GM15510 (cell line): ENCODE results near the gene SMNDC1.

Source experiments
- POLR2A ChIP-seq: IDR thresholded peaks from 3 replicates; pipeline ENCODE4 v1.6.1; 2011; ENCODE audit warnings: borderline replicate concordance; ENCODE audit not compliant: insufficient read length; ENCODE audit errors: extremely low read depth

Gene SMNDC1

GRCh38 chr10:110310741-110311140 is 6.0 kb upstream of the SMNDC1 start:
- TF ChIP-seq POLR2A, result no peak

- TF ChIP-seq POLR2A, result no peak
Measured at GRCh38 chr10:110307805-110308204, 3.1 kb upstream of the SMNDC1 start.

- TF ChIP-seq POLR2A, result no peak
Measured at GRCh38 chr10:110306452-110306768, 1.7 kb upstream of the SMNDC1 start.

- TF ChIP-seq POLR2A, result no peak
Measured at GRCh38 chr10:110305767-110306451, 1.2 kb upstream of the SMNDC1 start.

GRCh38 chr10:110304394-110304779 is 333 bp downstream of the SMNDC1 start:
- no peak for TF ChIP-seq POLR2A

- TF ChIP-seq POLR2A, result no peak
Measured at GRCh38 chr10:110303681-110304080, 1.0 kb downstream of the SMNDC1 start.

GRCh38 chr10:110300486-110300986 is 4.2 kb downstream of the SMNDC1 start:
- no peak for TF ChIP-seq POLR2A

- TF ChIP-seq POLR2A, result no peak
Measured at GRCh38 chr10:110296966-110297365, 7.8 kb downstream of the SMNDC1 start.

GRCh38 chr10:110286841-110287240 is 17.9 kb downstream of the SMNDC1 start:
- no peak for TF ChIP-seq POLR2A

- no peak for TF ChIP-seq POLR2A
Measured at GRCh38 chr10:110285501-110285900, 19.2 kb downstream of the SMNDC1 start.

- TF ChIP-seq POLR2A, result no peak
Measured at GRCh38 chr10:110284262-110284661, 20.5 kb downstream of the SMNDC1 start.

GRCh38 chr10:110279407-110279986 is 25.2 kb downstream of the SMNDC1 start:
- no peak for TF ChIP-seq POLR2A

GRCh38 chr10:110278562-110279406 is 25.9 kb downstream of the SMNDC1 start:
- TF ChIP-seq POLR2A, result no peak

GRCh38 chr10:110277591-110277990 is 27.1 kb downstream of the SMNDC1 start:
- no peak for TF ChIP-seq POLR2A

GRCh38 chr10:110276603-110277002 is 28.1 kb downstream of the SMNDC1 start:
- no peak for TF ChIP-seq POLR2A
